Smooth muscle cell (in vitro differentiated cells): Measurements from ENCODE around the gene JMJD8. TPM values are rescaled to one million over a fixed set of nuclear protein-coding genes. Genes with fewer than 3 reads are reported as not detected.

Experiments
- DNase-seq: peaks from one replicate; lab custom pipeline; 2025; ENCODE audit not compliant: unreplicated experiment; lab: John Stamatoyannopoulos, UW
- H2AFZ ChIP-seq: fragments of 200-600 bp; sonication (generic); 2 replicates; pipeline ENCODE4 v1.6.0; 2016; ENCODE audit warnings: antibody characterized with exemption, low read depth, mild to moderate bottlenecking
- H3F3A ChIP-seq: fragments of 200-600 bp; sonication (generic); 2 replicates; pipeline ENCODE4 v1.6.0; 2017; ENCODE audit warnings: antibody characterized with exemption, low read depth
- H3K27ac ChIP-seq: fragments of 200-600 bp; sonication (generic); 2 replicates; pipeline ENCODE4 v1.5.1; 2016; ENCODE audit warnings: low read depth, mild to moderate bottlenecking
- H3K27me3 ChIP-seq: fragments of 200-600 bp; sonication (generic); 2 replicates; pipeline ENCODE4 v1.6.1; 2016; ENCODE audit warnings: low read depth, mild to moderate bottlenecking
- H3K36me3 ChIP-seq: fragments of 200-600 bp; sonication (generic); 2 replicates; pipeline ENCODE4 v1.5.1; 2016; ENCODE audit warnings: low read depth
- H3K4me1 ChIP-seq: fragments of 200-600 bp; sonication (generic); 2 replicates; pipeline ENCODE4 v1.5.1; 2016; ENCODE audit warnings: low read depth
- H3K4me2 ChIP-seq: fragments of 200-600 bp; sonication (generic); 2 replicates; pipeline ENCODE4 v1.6.0; 2016; ENCODE audit warnings: mild to moderate bottlenecking
- H3K4me3 ChIP-seq: fragments of 200-600 bp; sonication (generic); 2 replicates; pipeline ENCODE4 v1.5.1; 2016; ENCODE audit warnings: mild to moderate bottlenecking
- H3K79me2 ChIP-seq: fragments of 200-600 bp; sonication (generic); 2 replicates; pipeline ENCODE4 v1.6.0; 2016; ENCODE audit warnings: low read depth, mild to moderate bottlenecking
- H3K9ac ChIP-seq: fragments of 200-600 bp; sonication (generic); 2 replicates; pipeline ENCODE4 v1.6.0; 2016; ENCODE audit warnings: low read depth
- H3K9me3 ChIP-seq: fragments of 200-600 bp; sonication (generic); replicated peaks from 2 replicates; pipeline ENCODE4 v1.5.1; 2016; ENCODE audit warnings: low read depth
- H4K20me1 ChIP-seq: fragments of 200-600 bp; sonication (generic); 2 replicates; pipeline ENCODE4 v1.6.0; 2016; ENCODE audit warnings: low read depth
- CTCF ChIP-seq: fragments of 200-600 bp; sonication (generic); IDR thresholded peaks from 2 replicates; pipeline ENCODE4 v1.5.1; 2017; ENCODE audit warnings: borderline replicate concordance, mild to moderate bottlenecking, antibody characterized with exemption; ENCODE audit not compliant: insufficient read depth, poor library complexity, severe bottlenecking
- WGBS: methylation state at CpG from one replicate; pipeline ENCODE4 v1.1.7; 2016; ENCODE audit warnings: low lambda C conversion rate; 5-methylcytosine and 5-hydroxymethylcytosine counted together
- polyA plus RNA-seq: library from polyadenylated mRNA; unstranded; fragments of >200 nt; fragmentation: Nextera tagmentation; extraction: Ambion mirVana; gene quantifications from 2 replicates; pipeline ENCODE4 v1.2.1, GENCODE V29; 2016
- total RNA-seq: library from RNA; depleted of rRNA; stranded (reverse); fragments of >200 nt; gene quantifications from 2 replicates; pipeline ENCODE4 v1.2.3, GENCODE V29; 2014

The JMJD8 gene
- total RNA-seq (42.9 and 47.9 TPM in 2 replicates), polyA plus RNA-seq (92.5 and 95.1 TPM in 2 replicates)

GRCh38 chr16:684071-684794 lies at the start of gene JMJD8:
TSS of gene JMJD8 (minus strand) at chr16:684334. CDS start at chr16:684319, 15 bp downstream.
- Histone ChIP-seq H3K4me3 (peak within 1 kb of the TSS; percentile 60), H3K27me3 (no peaks in the 10 kb centered on the region), H4K20me1 (peaks cover 33% of the 10 kb centered on the region), H3K4me1 (peaks cover 18% of the 10 kb centered on the region), H3K79me2 (peaks cover 35% of the 10 kb centered on the region), H3K9me3 (no peaks in the 10 kb centered on the region), H3K27ac (peak within 1 kb of the TSS; percentile 84), H2AFZ (no peak within 1 kb of the TSS), H3K4me2 (peak within 1 kb of the TSS; percentile 95), H3K9ac (peak within 1 kb of the TSS; percentile 71), H3F3A (no peaks in the 10 kb centered on the region), H3K36me3 (no peaks in the 10 kb centered on the region)
- TF ChIP-seq CTCF = no peak
- WGBS = 18% methylated on average over 54 of the region's 91 CpGs
- peak; percentile 82 for DNase-seq

GRCh38 chr16:733382-734207 lies 49.5 kb upstream of the JMJD8 start:
- H2AFZ ChIP-seq = no peak overlapping the region
- peaks cover 1% of the 10 kb centered on the region for H3K4me1 ChIP-seq
- DNase-seq = no peak
- no peaks in the 10 kb centered on the region for H3K79me2 ChIP-seq
- H3K27me3 ChIP-seq = no peaks in the 10 kb centered on the region
- peak; percentile 29 for TF ChIP-seq CTCF
- no peak overlapping the region for H3K27ac ChIP-seq
- H3K4me3 ChIP-seq = no peak overlapping the region
- no peaks in the 10 kb centered on the region for H3F3A ChIP-seq
- H3K4me2 ChIP-seq = no peak overlapping the region
- no peaks in the 10 kb centered on the region for H3K9me3 ChIP-seq
- H4K20me1 ChIP-seq = no peaks in the 10 kb centered on the region
- 91% methylated on average over 34 of the region's 34 CpGs for WGBS
- H3K9ac ChIP-seq = no peak overlapping the region
- H3K36me3 ChIP-seq = no peaks in the 10 kb centered on the region

- Histone ChIP-seq H3K4me1 (peaks cover 4% of the 10 kb centered on the region), H2AFZ (no peak overlapping the region), H3K4me3 (no peak overlapping the region), H3K27me3 (no peaks in the 10 kb centered on the region), H4K20me1 (no peaks in the 10 kb centered on the region), H3K4me2 (no peak overlapping the region), H3K36me3 (no peaks in the 10 kb centered on the region), H3F3A (no peaks in the 10 kb centered on the region), H3K27ac (no peak overlapping the region), H3K79me2 (no peaks in the 10 kb centered on the region), H3K9me3 (no peaks in the 10 kb centered on the region), H3K9ac (no peak overlapping the region)
- 95% methylated on average over 13 of the region's 13 CpGs for WGBS
- no peak for DNase-seq
- no peak for TF ChIP-seq CTCF
These were observed 48.8 kb upstream of the JMJD8 start for GRCh38 chr16:732936-733335.
